ENCODE results near the gene FOXK1. TPM values are rescaled to one million over a fixed set of nuclear protein-coding genes. Genes with fewer than 3 reads are reported as not detected.

Gene FOXK1
- total and polyA plus RNA-seq, 2 of the 13 experiments (the other 11 are each of a cell fraction or from before 2014, with no cell fraction given): 4.6 to 8.8 TPM

DNA sequence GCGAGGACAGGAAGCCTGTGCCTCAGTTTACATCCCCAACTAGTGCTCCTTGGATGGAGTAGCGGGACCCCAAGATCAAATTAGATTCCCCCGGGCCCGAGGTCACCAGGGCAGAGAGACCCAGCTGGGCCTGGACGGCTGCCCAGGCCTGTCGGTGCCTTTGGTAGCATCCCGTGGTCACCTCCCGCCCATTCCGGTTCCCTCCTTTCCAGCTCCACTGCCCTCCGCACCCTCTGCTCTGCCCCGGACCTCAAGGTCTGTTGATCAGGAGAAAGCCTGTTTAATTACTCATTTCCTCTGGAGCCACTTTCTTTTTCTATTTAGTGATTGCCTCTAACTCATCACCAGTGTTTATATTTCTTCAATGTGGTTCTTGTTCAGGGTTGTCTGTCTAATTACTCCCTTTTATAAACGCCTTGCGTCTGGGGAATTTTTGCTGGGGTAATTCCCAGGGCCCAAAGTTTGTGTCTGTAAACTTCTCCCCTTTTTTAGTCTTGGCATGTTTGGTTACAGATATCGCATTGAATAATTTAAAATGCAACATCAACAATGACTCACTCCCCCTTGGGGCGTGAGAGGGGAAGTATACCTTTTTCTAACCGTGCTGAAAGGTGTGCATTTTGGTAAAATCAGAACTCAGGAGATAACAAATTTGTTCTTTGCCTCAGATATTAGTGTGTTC lies 1.9 kb downstream of the FOXK1 start (continued):
- TF ChIP-seq PHF21A (CRISPR knock-in tag; IDR thresholded peaks at IDR 0.05): 0 out of 2 replicates have a peak, but pooled peaks have one; percentile 16
- TF ChIP-seq ZNF761 (CRISPR knock-in tag; conservative IDR thresholded peaks at IDR 0.05): no peak
- TF ChIP-seq, protein P1, sequence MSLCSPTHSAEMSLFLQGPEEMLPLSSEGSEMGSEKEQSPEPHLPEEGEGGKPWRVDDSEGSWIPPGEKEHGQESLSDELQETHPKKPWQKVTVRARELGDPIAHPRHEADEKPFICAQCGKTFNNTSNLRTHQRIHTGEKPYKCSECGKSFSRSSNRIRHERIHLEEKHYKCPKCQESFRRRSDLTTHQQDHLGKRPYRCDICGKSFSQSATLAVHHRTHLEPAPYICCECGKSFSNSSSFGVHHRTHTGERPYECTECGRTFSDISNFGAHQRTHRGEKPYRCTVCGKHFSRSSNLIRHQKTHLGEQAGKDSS (CRISPR knock-in tag; IDR thresholded peaks at IDR 0.05; ENCODE audit: borderline replicate concordance, low read depth): no peak
- TF ChIP-seq, protein P2, sequence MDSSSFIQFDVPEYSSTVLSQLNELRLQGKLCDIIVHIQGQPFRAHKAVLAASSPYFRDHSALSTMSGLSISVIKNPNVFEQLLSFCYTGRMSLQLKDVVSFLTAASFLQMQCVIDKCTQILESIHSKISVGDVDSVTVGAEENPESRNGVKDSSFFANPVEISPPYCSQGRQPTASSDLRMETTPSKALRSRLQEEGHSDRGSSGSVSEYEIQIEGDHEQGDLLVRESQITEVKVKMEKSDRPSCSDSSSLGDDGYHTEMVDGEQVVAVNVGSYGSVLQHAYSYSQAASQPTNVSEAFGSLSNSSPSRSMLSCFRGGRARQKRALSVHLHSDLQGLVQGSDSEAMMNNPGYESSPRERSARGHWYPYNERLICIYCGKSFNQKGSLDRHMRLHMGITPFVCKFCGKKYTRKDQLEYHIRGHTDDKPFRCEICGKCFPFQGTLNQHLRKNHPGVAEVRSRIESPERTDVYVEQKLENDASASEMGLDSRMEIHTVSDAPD (CRISPR knock-in tag; IDR thresholded peaks at IDR 0.05): no peak
- no peak for TF ChIP-seq ZNF431 (CRISPR knock-in tag; IDR thresholded peaks at IDR 0.05; ENCODE audit: borderline replicate concordance, low read depth)
- TF ChIP-seq ZNF629 (CRISPR knock-in tag; conservative IDR thresholded peaks at IDR 0.05): no peak
- TF ChIP-seq, protein P3, sequence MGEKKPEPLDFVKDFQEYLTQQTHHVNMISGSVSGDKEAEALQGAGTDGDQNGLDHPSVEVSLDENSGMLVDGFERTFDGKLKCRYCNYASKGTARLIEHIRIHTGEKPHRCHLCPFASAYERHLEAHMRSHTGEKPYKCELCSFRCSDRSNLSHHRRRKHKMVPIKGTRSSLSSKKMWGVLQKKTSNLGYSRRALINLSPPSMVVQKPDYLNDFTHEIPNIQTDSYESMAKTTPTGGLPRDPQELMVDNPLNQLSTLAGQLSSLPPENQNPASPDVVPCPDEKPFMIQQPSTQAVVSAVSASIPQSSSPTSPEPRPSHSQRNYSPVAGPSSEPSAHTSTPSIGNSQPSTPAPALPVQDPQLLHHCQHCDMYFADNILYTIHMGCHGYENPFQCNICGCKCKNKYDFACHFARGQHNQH (CRISPR knock-in tag; IDR thresholded peaks at IDR 0.05): no peak
- no peak for TF ChIP-seq ZSCAN25 (CRISPR knock-in tag; IDR thresholded peaks at IDR 0.05)
- TF ChIP-seq, protein P4, sequence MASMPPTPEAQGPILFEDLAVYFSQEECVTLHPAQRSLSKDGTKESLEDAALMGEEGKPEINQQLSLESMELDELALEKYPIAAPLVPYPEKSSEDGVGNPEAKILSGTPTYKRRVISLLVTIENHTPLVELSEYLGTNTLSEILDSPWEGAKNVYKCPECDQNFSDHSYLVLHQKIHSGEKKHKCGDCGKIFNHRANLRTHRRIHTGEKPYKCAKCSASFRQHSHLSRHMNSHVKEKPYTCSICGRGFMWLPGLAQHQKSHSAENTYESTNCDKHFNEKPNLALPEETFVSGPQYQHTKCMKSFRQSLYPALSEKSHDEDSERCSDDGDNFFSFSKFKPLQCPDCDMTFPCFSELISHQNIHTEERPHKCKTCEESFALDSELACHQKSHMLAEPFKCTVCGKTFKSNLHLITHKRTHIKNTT (CRISPR knock-in tag; IDR thresholded peaks at IDR 0.05): no peak
- no peak for TF ChIP-seq U2AF1 (optimal IDR thresholded peaks at IDR 0.05; ENCODE audit: low read depth, low read length)
- TF ChIP-seq, protein P5, sequence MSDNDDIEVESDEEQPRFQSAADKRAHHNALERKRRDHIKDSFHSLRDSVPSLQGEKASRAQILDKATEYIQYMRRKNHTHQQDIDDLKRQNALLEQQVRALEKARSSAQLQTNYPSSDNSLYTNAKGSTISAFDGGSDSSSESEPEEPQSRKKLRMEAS (IDR thresholded peaks at IDR 0.05): peak; percentile 31; the same call in 1 of the 2 replicates
- no peak for TF ChIP-seq NFYC (CRISPR knock-in tag; IDR thresholded peaks at IDR 0.05)
- TF ChIP-seq KLF6 (CRISPR knock-in tag; IDR thresholded peaks at IDR 0.05): no peak
- TF ChIP-seq, protein P6, sequence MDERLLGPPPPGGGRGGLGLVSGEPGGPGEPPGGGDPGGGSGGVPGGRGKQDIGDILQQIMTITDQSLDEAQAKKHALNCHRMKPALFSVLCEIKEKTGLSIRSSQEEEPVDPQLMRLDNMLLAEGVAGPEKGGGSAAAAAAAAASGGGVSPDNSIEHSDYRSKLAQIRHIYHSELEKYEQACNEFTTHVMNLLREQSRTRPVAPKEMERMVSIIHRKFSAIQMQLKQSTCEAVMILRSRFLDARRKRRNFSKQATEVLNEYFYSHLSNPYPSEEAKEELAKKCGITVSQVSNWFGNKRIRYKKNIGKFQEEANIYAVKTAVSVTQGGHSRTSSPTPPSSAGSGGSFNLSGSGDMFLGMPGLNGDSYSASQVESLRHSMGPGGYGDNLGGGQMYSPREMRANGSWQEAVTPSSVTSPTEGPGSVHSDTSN (CRISPR knock-in tag; IDR thresholded peaks at IDR 0.05): no peak
- no peak for TF ChIP-seq CHCHD3 (CRISPR knock-in tag; IDR thresholded peaks at IDR 0.05)
- no peak for TF ChIP-seq SMARCE1 (IDR thresholded peaks at IDR 0.05; ENCODE audit: borderline replicate concordance)
- TF ChIP-seq, protein P7, sequence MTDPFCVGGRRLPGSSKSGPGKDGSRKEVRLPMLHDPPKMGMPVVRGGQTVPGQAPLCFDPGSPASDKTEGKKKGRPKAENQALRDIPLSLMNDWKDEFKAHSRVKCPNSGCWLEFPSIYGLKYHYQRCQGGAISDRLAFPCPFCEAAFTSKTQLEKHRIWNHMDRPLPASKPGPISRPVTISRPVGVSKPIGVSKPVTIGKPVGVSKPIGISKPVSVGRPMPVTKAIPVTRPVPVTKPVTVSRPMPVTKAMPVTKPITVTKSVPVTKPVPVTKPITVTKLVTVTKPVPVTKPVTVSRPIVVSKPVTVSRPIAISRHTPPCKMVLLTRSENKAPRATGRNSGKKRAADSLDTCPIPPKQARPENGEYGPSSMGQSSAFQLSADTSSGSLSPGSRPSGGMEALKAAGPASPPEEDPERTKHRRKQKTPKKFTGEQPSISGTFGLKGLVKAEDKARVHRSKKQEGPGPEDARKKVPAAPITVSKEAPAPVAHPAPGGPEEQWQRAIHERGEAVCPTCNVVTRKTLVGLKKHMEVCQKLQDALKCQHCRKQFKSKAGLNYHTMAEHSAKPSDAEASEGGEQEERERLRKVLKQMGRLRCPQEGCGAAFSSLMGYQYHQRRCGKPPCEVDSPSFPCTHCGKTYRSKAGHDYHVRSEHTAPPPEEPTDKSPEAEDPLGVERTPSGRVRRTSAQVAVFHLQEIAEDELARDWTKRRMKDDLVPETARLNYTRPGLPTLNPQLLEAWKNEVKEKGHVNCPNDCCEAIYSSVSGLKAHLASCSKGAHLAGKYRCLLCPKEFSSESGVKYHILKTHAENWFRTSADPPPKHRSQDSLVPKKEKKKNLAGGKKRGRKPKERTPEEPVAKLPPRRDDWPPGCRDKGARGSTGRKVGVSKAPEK (CRISPR knock-in tag; IDR thresholded peaks at IDR 0.05; ENCODE audit: borderline replicate concordance): no peak
- TF ChIP-seq, protein P8, sequence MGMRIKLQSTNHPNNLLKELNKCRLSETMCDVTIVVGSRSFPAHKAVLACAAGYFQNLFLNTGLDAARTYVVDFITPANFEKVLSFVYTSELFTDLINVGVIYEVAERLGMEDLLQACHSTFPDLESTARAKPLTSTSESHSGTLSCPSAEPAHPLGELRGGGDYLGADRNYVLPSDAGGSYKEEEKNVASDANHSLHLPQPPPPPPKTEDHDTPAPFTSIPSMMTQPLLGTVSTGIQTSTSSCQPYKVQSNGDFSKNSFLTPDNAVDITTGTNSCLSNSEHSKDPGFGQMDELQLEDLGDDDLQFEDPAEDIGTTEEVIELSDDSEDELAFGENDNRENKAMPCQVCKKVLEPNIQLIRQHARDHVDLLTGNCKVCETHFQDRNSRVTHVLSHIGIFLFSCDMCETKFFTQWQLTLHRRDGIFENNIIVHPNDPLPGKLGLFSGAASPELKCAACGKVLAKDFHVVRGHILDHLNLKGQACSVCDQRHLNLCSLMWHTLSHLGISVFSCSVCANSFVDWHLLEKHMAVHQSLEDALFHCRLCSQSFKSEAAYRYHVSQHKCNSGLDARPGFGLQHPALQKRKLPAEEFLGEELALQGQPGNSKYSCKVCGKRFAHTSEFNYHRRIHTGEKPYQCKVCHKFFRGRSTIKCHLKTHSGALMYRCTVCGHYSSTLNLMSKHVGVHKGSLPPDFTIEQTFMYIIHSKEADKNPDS (CRISPR knock-in tag; IDR thresholded peaks at IDR 0.05): no peak

Data from HepG2 (cell line).